Measurements from ENCODE around the gene OGA.

The OGA gene

GRCh38 chr10:101759309-101760247, 58.7 kb downstream of the OGA start:
- DNase-seq (ENCODE audit: low read depth), result no peak

DNA sequence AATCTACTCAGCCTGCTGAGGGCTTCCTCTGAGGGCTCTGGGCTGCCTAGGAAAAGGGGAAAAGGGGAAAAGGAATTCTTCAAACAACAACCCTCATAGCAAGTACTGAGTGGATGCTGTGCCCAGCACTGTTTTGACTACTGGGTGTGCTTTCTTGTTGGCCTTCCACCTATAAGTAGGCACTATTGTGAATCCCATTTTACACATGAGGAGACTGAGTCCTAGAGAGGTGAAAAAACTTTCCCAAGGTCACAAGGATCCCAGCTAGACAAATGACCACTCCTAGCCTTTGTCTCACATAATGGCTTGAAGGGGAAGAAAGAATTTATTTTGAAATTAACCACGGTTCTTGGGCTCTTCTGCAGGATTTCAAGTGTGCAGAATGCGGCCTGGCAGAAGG, 59.4 kb downstream of the OGA start:
- no peak for DNase-seq (ENCODE audit: low read depth)

- no peak for DNase-seq (ENCODE audit: low read depth)
Measured at GRCh38 chr10:101752241-101752640, 66.0 kb downstream of the OGA start.

DNA sequence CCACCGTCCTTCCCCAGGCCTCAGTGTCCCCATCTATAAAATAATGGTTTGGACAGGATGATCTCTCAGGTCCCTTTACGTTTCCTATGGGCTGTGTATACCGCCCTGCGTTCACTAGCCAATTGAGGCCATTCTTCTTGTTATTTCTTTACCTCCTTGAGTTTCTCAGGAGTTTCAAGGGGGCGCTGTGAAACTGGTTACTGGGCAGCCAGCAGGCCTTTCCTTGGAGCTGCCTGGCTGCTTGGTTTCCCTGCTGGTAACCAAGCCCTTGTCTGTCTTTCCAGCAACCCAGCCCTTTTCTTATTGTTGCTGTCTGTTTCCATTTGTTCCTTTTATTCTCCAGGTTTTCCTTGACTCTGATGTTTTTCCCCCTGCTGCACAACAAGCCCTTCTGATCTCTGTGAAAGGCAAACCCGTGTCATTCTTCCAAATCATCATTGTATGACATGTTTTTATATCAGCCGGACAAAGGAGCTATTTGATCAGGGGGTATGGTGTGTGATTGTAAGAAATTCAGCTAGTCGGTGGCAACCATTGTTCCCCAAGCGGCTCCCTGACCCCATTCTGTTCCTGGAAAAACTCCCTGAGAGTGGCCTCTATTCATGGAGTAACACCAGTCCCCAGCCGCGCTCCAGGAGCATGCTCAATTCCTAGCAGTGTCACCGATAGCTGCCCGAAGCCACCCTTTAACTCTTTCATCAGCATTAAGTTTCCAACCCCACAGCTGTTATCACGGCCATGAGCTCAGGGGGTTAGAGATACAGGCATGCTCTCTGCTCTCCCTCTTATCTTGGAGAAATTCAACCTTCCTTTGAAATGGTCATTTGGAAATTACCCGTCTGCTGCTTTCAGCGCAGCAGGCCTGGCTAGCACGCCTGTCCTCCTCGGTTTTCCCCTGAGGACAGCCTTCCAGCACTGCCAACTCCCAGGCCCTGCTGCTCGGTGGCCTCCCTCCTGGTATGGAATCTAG, 68.9 kb downstream of the OGA start:
- no peak for DNase-seq (ENCODE audit: low read depth)

DNA sequence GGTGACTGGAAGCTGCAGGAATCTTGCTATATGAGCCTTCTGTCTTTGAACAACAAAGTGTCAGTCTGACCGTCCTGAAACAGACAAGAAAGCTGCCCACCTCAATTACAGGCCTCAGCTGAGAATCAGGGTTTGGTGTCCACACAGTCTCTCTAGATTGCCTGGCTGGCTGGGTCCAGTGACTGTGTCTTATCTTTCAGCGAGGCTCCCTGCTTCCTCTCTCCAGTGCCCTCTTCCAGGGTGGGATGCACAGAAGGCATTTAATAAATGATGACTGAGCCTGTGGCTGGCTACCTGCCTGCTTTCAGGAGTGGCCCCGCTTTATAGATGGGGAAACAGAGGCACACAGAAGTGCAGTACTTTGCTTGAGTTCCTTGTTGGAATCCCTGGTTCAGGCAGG, 69.7 kb downstream of the OGA start:
- no peak for DNase-seq (ENCODE audit: low read depth)

DNA sequence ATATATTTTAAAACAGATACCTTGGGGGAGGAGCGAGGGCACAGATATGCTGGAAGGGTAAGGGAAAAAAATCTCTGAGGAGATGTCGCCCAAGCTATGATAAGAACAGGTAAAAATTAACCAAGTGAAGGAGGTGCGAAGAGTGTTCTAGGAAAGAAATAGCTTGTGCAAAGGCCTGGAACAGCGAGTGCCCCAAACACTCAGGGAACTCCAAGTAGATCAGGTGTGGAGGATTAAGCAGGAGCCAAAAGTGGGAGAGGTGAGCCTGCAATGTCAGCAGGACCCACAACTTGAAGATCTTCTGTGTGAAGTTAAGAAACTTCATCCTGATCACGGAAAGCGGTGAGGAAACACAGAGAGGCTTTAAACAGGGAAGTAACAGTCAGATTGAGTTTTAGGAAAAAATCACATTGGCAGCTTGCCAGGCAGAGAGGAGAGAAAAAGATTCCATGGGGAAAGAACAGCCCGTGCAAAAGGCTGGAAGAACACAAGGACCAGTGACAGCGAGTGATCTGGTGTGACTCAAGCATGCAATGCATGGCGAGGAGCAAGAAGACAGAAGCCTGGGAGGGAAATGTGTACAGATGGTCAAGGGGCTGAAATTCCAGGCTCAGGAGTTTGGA, 73.1 kb downstream of the OGA start:
- no peak for DNase-seq (ENCODE audit: low read depth)

GRCh38 chr10:101744267-101744666, 74.0 kb downstream of the OGA start:
- DNase-seq (ENCODE audit: low read depth), result no peak

- no peak for DNase-seq (ENCODE audit: low read depth)
Measured at GRCh38 chr10:101741938-101742337, 76.3 kb downstream of the OGA start.

GRCh38 chr10:101736666-101737065, 81.6 kb downstream of the OGA start:
- DNase-seq (ENCODE audit: low read depth), result no peak

Measured in stimulated activated CD8-positive, alpha-beta memory T cell treated with anti-CD3 and anti-CD28 coated beads, Interleukin-12 subunit alpha, Interleukin-12 subunit beta, amount 100 ng/mL, for 1 hour (primary cell).